Mucosa of descending colon (tissue), 3 donors: ENCODE measurements around the gene MAP4K5. TPM values are rescaled to one million over a fixed set of nuclear protein-coding genes. Genes with fewer than 3 reads are reported as not detected.

Experiments used
- ATAC-seq: fragments of 200-7000 bp; cut with Tn5 transposase; one replicate; pipeline ENCODE4 v1.9.1; 2020; ENCODE audit warnings: mild to moderate bottlenecking, moderate library complexity
- DNase-seq, 3 donors: peaks; one replicate each; pipeline ENCODE4 v3.0.0-alpha.2; 2020
- H3K36me3 ChIP-seq: fragments of 200-600 bp; one replicate; pipeline ENCODE4 v1.8.0; 2021; ENCODE audit warnings: low read depth, mild to moderate bottlenecking
- H3K4me1 ChIP-seq: fragments of 200-600 bp; one replicate; pipeline ENCODE4 v1.8.0; 2021; ENCODE audit warnings: low read depth, mild to moderate bottlenecking
- H3K4me3 ChIP-seq: fragments of 200-600 bp; one replicate; pipeline ENCODE4 v1.8.0; 2021; ENCODE audit warnings: mild to moderate bottlenecking
- H3K9me3 ChIP-seq: fragments of 200-600 bp; one replicate; pipeline ENCODE4 v1.8.0; 2021; ENCODE audit warnings: mild to moderate bottlenecking
- CTCF ChIP-seq: fragments of 200-600 bp; IDR thresholded peaks from one replicate; pipeline ENCODE4 v1.8.0; 2022; ENCODE audit warnings: antibody characterized with exemption, mild to moderate bottlenecking
- intact Hi-C, 2 donors: fragments of 100-400 bp; cut with DNase I in 1 of 2; cut with micrococcal nuclease in 1 of 2; formaldehyde crosslinking; loops; one replicate each; pipeline versions ENCODE4 v1.11.0 to v1.11.1; 2022; cut with DNase I, micrococcal nuclease
- total RNA-seq, 3 donors: library from RNA; stranded (reverse); fragmentation: NEBNext Ultra II Directional in 2 of 3; extraction: Animal tissue kit (Norgen Biotek cat#: 25700) in 2 of 3; gene quantifications; one replicate each; pipeline versions ENCODE4 v1.2.1 to v1.2.4, GENCODE V29; 2021 to 2023
- donor health status: DM: no; HTN: no; CAD: no; lungs with moderate emphysema.
- donor health status: DM: no; HTN: no; CAD: no.
- donor health status: DM: no; HTN: yes; CAD: no.

MAP4K5 gene
- total RNA-seq, 3 donors from 2014 or later, result 42.2 to 65.8 (median 45.3) TPM

- TF ChIP-seq CTCF, result no peak
- Histone ChIP-seq H3K36me3 (no peaks in the 10 kb centered on the region), H3K9me3 (no peaks in the 10 kb centered on the region), H3K4me3 (no peak overlapping the region), H3K4me1 (no peaks in the 10 kb centered on the region)
- intact Hi-C loops, result no loop called here
- no peak for DNase-seq
- no peak for ATAC-seq
Measured at GRCh38 chr14:50380455-50380854, 151.9 kb downstream of the MAP4K5 start.

- ATAC-seq (peak; percentile 51), DNase-seq (no peak)
- intact Hi-C loops, result no loop called here
- Histone ChIP-seq H3K9me3 (no peaks in the 10 kb centered on the region), H3K36me3 (no peaks in the 10 kb centered on the region), H3K4me3 (no peak overlapping the region), H3K4me1 (peaks cover 2% of the 10 kb centered on the region)
- no peak for TF ChIP-seq CTCF
Measured at GRCh38 chr14:50379563-50379962, 152.8 kb downstream of the MAP4K5 start.

- Histone ChIP-seq H3K9me3 (no peaks in the 10 kb centered on the region), H3K4me3 (no peak overlapping the region), H3K36me3 (no peaks in the 10 kb centered on the region), H3K4me1 (peaks cover 12% of the 10 kb centered on the region)
- DNase-seq (no peak), ATAC-seq (no peak)
- intact Hi-C loops, result no loop called here
- TF ChIP-seq CTCF, result no peak
Measured at GRCh38 chr14:50377550-50378085, 154.8 kb downstream of the MAP4K5 start.

GRCh38 chr14:50375760-50376159 is 156.6 kb downstream of the MAP4K5 start:
- Histone ChIP-seq H3K4me1 (peaks cover 12% of the 10 kb centered on the region), H3K36me3 (no peaks in the 10 kb centered on the region), H3K9me3 (no peaks in the 10 kb centered on the region), H3K4me3 (no peak overlapping the region)
- DNase-seq (no peak), ATAC-seq (no peak)
- no peak for TF ChIP-seq CTCF
- intact Hi-C loops, result no loop called here

- intact Hi-C loops, result no loop called here
- Histone ChIP-seq H3K4me1 (peaks cover 13% of the 10 kb centered on the region), H3K4me3 (no peak overlapping the region), H3K36me3 (no peaks in the 10 kb centered on the region), H3K9me3 (no peaks in the 10 kb centered on the region)
- DNase-seq (no peak), ATAC-seq (peak; percentile 62)
- no peak for TF ChIP-seq CTCF
Measured at GRCh38 chr14:50373959-50374358, 158.4 kb downstream of the MAP4K5 start.

- ATAC-seq (no peak), DNase-seq (no peak)
- no peaks in the 10 kb centered on the region for H3K9me3 ChIP-seq
- H3K4me3 ChIP-seq, result no peak overlapping the region
- H3K36me3 ChIP-seq, result no peaks in the 10 kb centered on the region
- peaks cover 15% of the 10 kb centered on the region for H3K4me1 ChIP-seq
- TF ChIP-seq CTCF, result no peak
- intact Hi-C loops, result no loop called here
Measured at GRCh38 chr14:50371546-50371945, 160.8 kb downstream of the MAP4K5 start.
